Measurements from ENCODE around the gene SYCE3.

Gene SYCE3

GRCh38 chr22:50561401-50562358, 1.0 kb downstream of the SYCE3 start:
- no peaks in the 10 kb centered on the region for H3K36me3 ChIP-seq (ENCODE audit: control insufficient read depth, low read length)
- no peaks in the 10 kb centered on the region for H3K9me2 ChIP-seq (replicated peaks; ENCODE audit: control insufficient read depth, low read length)
- peaks cover 18% of the 10 kb centered on the region for H3K27me3 ChIP-seq (ENCODE audit: control insufficient read depth, low read length)
- H3K9me3 ChIP-seq (ENCODE audit: control insufficient read depth, insufficient read depth, low read length): no peaks in the 10 kb centered on the region
- no peaks in the 10 kb centered on the region for H3K79me2 ChIP-seq (ENCODE audit: control insufficient read depth, low read length)
- peaks cover 8% of the 10 kb centered on the region for H3K4me1 ChIP-seq (ENCODE audit: control insufficient read depth, low read length)
- no peak for TF ChIP-seq CTCF (IDR thresholded peaks at IDR 0.05; ENCODE audit: low read depth, low read length, poor library complexity, severe bottlenecking)
- TF ChIP-seq EZH2phosphoT487 (IDR thresholded peaks at IDR 0.05; ENCODE audit: borderline replicate concordance, low read length): no peak
- no peak overlapping the region for H3K27ac ChIP-seq (ENCODE audit: low read depth, low read length)
- no peak overlapping the region for H3K4me2 ChIP-seq (ENCODE audit: low read length)
- H3F3A ChIP-seq (ENCODE audit: control insufficient read depth, insufficient read depth): no peaks in the 10 kb centered on the region
- no peaks in the 10 kb centered on the region for H4K20me1 ChIP-seq (ENCODE audit: control insufficient read depth, insufficient read depth, low read depth, low read length)
- no peak overlapping the region for H3K4me3 ChIP-seq (ENCODE audit: low read length)

GRCh38 chr22:50560034-50560433, 2.7 kb downstream of the SYCE3 start:
- no peak for TF ChIP-seq CTCF (IDR thresholded peaks at IDR 0.05; ENCODE audit: low read depth, low read length, poor library complexity, severe bottlenecking)
- TF ChIP-seq EZH2phosphoT487 (IDR thresholded peaks at IDR 0.05; ENCODE audit: borderline replicate concordance, low read length): no peak
- no peaks in the 10 kb centered on the region for H3K9me3 ChIP-seq (ENCODE audit: control insufficient read depth, insufficient read depth, low read length)
- H3K4me2 ChIP-seq (ENCODE audit: low read length): no peak overlapping the region
- H3K36me3 ChIP-seq (ENCODE audit: control insufficient read depth, low read length): no peaks in the 10 kb centered on the region
- no peaks in the 10 kb centered on the region for H3K79me2 ChIP-seq (ENCODE audit: control insufficient read depth, low read length)
- no peaks in the 10 kb centered on the region for H3F3A ChIP-seq (ENCODE audit: control insufficient read depth, insufficient read depth)
- no peak overlapping the region for H3K27ac ChIP-seq (ENCODE audit: low read depth, low read length)
- H4K20me1 ChIP-seq (ENCODE audit: control insufficient read depth, insufficient read depth, low read depth, low read length): no peaks in the 10 kb centered on the region
- no peaks in the 10 kb centered on the region for H3K9me2 ChIP-seq (replicated peaks; ENCODE audit: control insufficient read depth, low read length)
- H3K4me1 ChIP-seq (ENCODE audit: control insufficient read depth, low read length): peaks cover 8% of the 10 kb centered on the region
- no peak overlapping the region for H3K4me3 ChIP-seq (ENCODE audit: low read length)
- H3K27me3 ChIP-seq (ENCODE audit: control insufficient read depth, low read length): peaks cover 22% of the 10 kb centered on the region

GRCh38 chr22:50556703-50557102, 6.0 kb downstream of the SYCE3 start:
- H3K36me3 ChIP-seq (ENCODE audit: control insufficient read depth, low read length): no peaks in the 10 kb centered on the region
- H3F3A ChIP-seq (ENCODE audit: control insufficient read depth, insufficient read depth): no peaks in the 10 kb centered on the region
- no peaks in the 10 kb centered on the region for H4K20me1 ChIP-seq (ENCODE audit: control insufficient read depth, insufficient read depth, low read depth, low read length)
- no peaks in the 10 kb centered on the region for H3K9me2 ChIP-seq (replicated peaks; ENCODE audit: control insufficient read depth, low read length)
- H3K4me3 ChIP-seq (ENCODE audit: low read length): no peak overlapping the region
- H3K79me2 ChIP-seq (ENCODE audit: control insufficient read depth, low read length): no peaks in the 10 kb centered on the region
- TF ChIP-seq CTCF (IDR thresholded peaks at IDR 0.05; ENCODE audit: low read depth, low read length, poor library complexity, severe bottlenecking) (no peak), EZH2phosphoT487 (IDR thresholded peaks at IDR 0.05; ENCODE audit: borderline replicate concordance, low read length) (no peak)
- no peak overlapping the region for H3K27ac ChIP-seq (ENCODE audit: low read depth, low read length)
- peaks cover 9% of the 10 kb centered on the region; the same call in 1 of the 2 replicates for H3K27me3 ChIP-seq (ENCODE audit: control insufficient read depth, low read length)
- no peaks in the 10 kb centered on the region for H3K9me3 ChIP-seq (ENCODE audit: control insufficient read depth, insufficient read depth, low read length)
- H3K4me2 ChIP-seq (ENCODE audit: low read length): no peak overlapping the region
- H3K4me1 ChIP-seq (ENCODE audit: control insufficient read depth, low read length): no peaks in the 10 kb centered on the region

Measured in DOHH2 (cell line).